ENCODE results near the gene PIH1D2.

- TF ChIP-seq CTCF (IDR thresholded peaks at IDR 0.05; ENCODE audit: borderline replicate concordance, extremely low read depth, low read length, poor library complexity, severe bottlenecking) (no peak), EZH2 (IDR thresholded peaks at IDR 0.05; ENCODE audit: borderline replicate concordance, low read depth, low read length, severe bottlenecking) (no peak)
These were observed 22.0 kb downstream of the PIH1D2 start for GRCh38 chr11:112051768-112052167.

All from DND-41 (cell line).